Stomach smooth muscle (tissue), 2 donors: ENCODE results near the gene NUMBL.

Source experiments
- H3K27ac ChIP-seq: one replicate; pipeline ENCODE4 v1.7.0; 2013; ENCODE audit warnings: mild to moderate bottlenecking, low read length, inconsistent platforms
- H3K27me3 ChIP-seq, 2 donors: one replicate each; pipeline ENCODE4 v1.7.0; 2013; ENCODE audit warnings: low read length in 2 of 2; ENCODE audit not compliant: insufficient read depth in 2 of 2, control insufficient read depth in 1 of 2
- H3K36me3 ChIP-seq, 2 donors: one replicate each; pipeline ENCODE4 v1.7.0; 2013; ENCODE audit warnings: low read length in 2 of 2; ENCODE audit not compliant: control insufficient read depth in 2 of 2, insufficient read depth in 2 of 2
- H3K4me1 ChIP-seq: one replicate; pipeline ENCODE4 v1.7.0; 2013; ENCODE audit warnings: low read length; ENCODE audit not compliant: control insufficient read depth, insufficient read depth
- H3K4me3 ChIP-seq, 2 donors: one replicate each; pipeline ENCODE4 v1.7.0; 2013; ENCODE audit warnings: low read length in 2 of 2
- H3K9ac ChIP-seq, 2 donors: one replicate each; pipeline ENCODE4 v1.7.0; 2013; ENCODE audit warnings: low read length in 2 of 2, mild to moderate bottlenecking in 1 of 2
- H3K9me3 ChIP-seq, 2 donors: one replicate each; pipeline ENCODE4 v1.7.0; 2013; ENCODE audit warnings: low read length in 2 of 2; ENCODE audit not compliant: control insufficient read depth in 2 of 2
- donor health status: healthy.
- donor health status: Pancreatic carcinoma.

NUMBL gene

DNA sequence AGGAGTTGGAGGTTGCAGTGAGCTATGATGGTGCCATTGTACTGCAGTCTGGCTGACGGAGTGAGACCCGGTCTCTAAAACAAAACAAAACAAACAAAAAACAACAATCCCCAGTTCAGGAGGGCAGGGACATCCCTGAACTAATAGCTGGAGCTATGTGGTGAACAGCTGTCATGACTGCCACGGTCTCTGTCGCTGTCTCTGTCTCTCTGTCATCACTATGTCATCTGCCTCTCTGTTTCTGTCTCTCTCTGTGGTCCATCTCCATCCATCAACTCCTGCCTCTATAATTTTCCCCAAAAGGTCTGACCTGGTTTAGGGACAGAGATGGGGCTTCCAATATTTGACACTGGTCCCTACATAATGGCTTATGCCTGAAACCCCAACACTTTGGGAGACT lies 33.9 kb upstream of the NUMBL start:
- Histone ChIP-seq H3K9ac (no peak overlapping the region), H3K9me3 (no peaks in the 10 kb centered on the region), H3K27me3 (no peaks in the 10 kb centered on the region), H3K27ac (no peak overlapping the region), H3K4me3 (no peak overlapping the region), H3K4me1 (peaks cover 33% of the 10 kb centered on the region), H3K36me3 (peaks cover 28 to 38% of the 10 kb centered on the region in 2 donors)

DNA sequence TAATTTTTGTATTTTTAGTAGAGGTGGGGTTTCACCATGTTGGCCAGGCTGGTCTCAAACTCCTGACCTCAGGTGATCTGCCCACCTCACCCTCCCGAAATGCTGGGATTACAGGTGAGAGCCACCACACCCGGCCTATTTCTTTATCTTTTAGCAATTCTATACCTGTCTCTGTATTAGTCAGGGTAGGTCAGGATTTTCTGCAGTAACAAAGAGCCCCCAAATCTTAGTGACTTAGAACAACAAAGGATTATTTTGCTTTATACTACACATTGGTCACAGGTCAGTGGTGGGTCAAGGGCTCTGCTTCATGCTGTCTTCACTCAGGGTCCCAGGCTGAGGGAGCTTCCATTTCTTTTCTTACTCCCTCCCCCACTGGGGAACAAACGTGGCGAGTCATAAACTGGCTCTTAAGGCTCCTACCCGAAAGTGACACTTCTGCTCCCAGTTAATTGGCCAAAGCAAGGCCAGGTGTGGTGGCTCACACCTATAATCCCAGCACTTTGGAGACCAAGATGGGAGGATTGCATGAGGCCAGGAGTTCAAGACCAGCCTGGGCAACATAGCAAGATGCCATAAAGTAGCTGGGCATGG lies 33.3 kb upstream of the NUMBL start:
- no peak overlapping the region for H3K27ac ChIP-seq
- H3K9me3 ChIP-seq, result no peaks in the 10 kb centered on the region
- H3K4me3 ChIP-seq, result no peak overlapping the region
- H3K36me3 ChIP-seq, result peaks cover 26 to 35% of the 10 kb centered on the region in 2 donors
- no peak overlapping the region for H3K9ac ChIP-seq
- H3K27me3 ChIP-seq, result no peaks in the 10 kb centered on the region
- H3K4me1 ChIP-seq, result peaks cover 38% of the 10 kb centered on the region

DNA sequence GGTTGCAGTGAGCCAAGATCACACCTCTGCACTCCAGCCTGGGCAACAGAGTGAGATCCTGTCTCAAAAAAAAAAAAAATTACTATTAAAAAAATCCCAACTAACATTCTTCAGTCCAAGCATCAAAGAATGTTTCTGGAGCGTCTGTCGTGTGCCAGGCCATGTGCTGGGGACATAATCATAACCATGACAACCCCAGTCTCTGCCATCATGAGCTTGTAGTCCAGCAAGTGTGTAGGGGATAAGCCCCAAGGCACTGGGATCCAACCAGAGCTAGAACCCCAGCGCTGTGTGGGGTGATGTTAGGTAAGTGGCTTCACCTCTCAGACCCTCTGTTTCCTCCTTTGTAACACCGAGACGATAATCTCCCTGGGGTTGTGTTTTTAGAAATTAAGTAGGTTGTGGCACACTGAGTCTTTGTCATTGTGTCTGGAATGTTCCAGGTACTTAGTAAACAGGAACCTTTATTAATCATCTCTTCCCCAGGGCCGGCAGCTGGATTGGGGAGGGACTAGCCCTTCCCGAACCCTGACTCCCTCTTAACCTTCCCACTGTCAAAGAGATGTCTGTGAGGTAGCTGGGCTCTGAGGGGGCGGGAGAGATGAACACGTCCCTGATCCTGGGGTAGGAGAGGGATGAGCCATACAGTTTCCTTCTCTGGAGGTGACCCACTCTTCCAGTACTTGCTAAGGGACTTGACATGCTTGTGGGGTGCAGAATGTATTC lies 31.6 kb upstream of the NUMBL start:
- Histone ChIP-seq H3K4me3 (no peak overlapping the region), H3K27me3 (no peaks in the 10 kb centered on the region), H3K9ac (peak overlapping the region in 1 of 2 donors; percentile 21)

DNA sequence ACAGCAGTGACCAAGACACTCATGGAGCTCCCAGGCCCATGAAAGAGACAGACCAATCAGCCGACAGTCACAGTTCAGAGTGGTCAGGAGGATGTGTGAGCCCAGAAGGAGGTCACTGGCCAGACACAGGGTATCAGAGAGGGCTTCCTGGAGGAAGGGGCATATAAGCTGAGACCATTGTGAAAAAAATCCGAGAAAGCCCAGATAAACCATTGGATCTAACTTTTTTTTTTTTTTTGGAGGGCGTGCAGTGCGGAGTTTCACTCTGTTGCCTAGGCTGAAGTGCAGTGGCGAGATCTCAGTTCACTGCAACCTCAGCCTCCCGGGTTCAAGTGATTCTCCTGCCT lies 30.7 kb upstream of the NUMBL start:
- Histone ChIP-seq H3K4me1 (peaks cover 58% of the 10 kb centered on the region), H3K36me3 (peaks cover 16 to 19% of the 10 kb centered on the region in 2 donors), H3K9ac (peak overlapping the region; percentile 36 to 65), H3K4me3 (peak overlapping the region; percentile 3 to 97), H3K27ac (peak overlapping the region; percentile 80), H3K9me3 (no peaks in the 10 kb centered on the region), H3K27me3 (no peaks in the 10 kb centered on the region)

More for the DNA sequence above, 31.6 kb upstream of the NUMBL start:
- peaks cover 23 to 27% of the 10 kb centered on the region in 2 donors for H3K36me3 ChIP-seq
- H3K9me3 ChIP-seq, result no peaks in the 10 kb centered on the region
- H3K4me1 ChIP-seq, result peaks cover 55% of the 10 kb centered on the region
- no peak overlapping the region for H3K27ac ChIP-seq

- Histone ChIP-seq H3K27me3 (no peaks in the 10 kb centered on the region), H3K36me3 (peaks cover 7 to 9% of the 10 kb centered on the region in 2 donors), H3K9ac (peak overlapping the region in 1 of 2 donors; percentile 98), H3K4me3 (peak overlapping the region; percentile 97 to 99), H3K27ac (peak overlapping the region; percentile 100), H3K4me1 (peaks cover 67% of the 10 kb centered on the region), H3K9me3 (no peaks in the 10 kb centered on the region)
Observed at GRCh38 chr19:40719414-40719894, 29.0 kb upstream of the NUMBL start.

GRCh38 chr19:40718774-40719391 lies 28.4 kb upstream of the NUMBL start:
- Histone ChIP-seq H3K27me3 (no peaks in the 10 kb centered on the region), H3K4me3 (peak overlapping the region; percentile 97 to 99), H3K4me1 (peaks cover 67% of the 10 kb centered on the region), H3K9me3 (no peaks in the 10 kb centered on the region), H3K9ac (peak overlapping the region; percentile 97 to 98), H3K36me3 (peaks cover 2 to 4% of the 10 kb centered on the region in 2 donors), H3K27ac (peak overlapping the region; percentile 100)

- Histone ChIP-seq H3K36me3 (peaks cover 0 to 3% of the 10 kb centered on the region in 2 donors), H3K27me3 (no peaks in the 10 kb centered on the region), H3K27ac (peak overlapping the region; percentile 100), H3K4me3 (peak overlapping the region; percentile 97 to 99), H3K4me1 (peaks cover 67% of the 10 kb centered on the region), H3K9me3 (no peaks in the 10 kb centered on the region), H3K9ac (peak overlapping the region; percentile 97 to 98)
Observed at GRCh38 chr19:40717880-40718773, 27.7 kb upstream of the NUMBL start.

- peaks cover 67% of the 10 kb centered on the region for H3K4me1 ChIP-seq
- peaks cover 0 to 2% of the 10 kb centered on the region in 2 donors for H3K36me3 ChIP-seq
- H3K4me3 ChIP-seq, result peak overlapping the region; percentile 97 to 99
- no peaks in the 10 kb centered on the region for H3K9me3 ChIP-seq
- peak overlapping the region; percentile 97 to 98 for H3K9ac ChIP-seq
- H3K27me3 ChIP-seq, result no peaks in the 10 kb centered on the region
- peak overlapping the region; percentile 100 for H3K27ac ChIP-seq
Observed at GRCh38 chr19:40717325-40717879, 27.0 kb upstream of the NUMBL start.

GRCh38 chr19:40716482-40717324 lies 26.3 kb upstream of the NUMBL start, which contains the start of the genes COQ8B and ITPKC:
Gene COQ8B, minus strand, starts transcription at chr19:40716886. Its CDS starts 2,254 bp downstream, at chr19:40714632.
Gene ITPKC, plus strand, starts transcription at chr19:40717112. Its CDS starts 24 bp downstream, at chr19:40717136.
- Histone ChIP-seq H3K9ac (peak within 1 kb of the TSS; percentile 97 to 98), H3K4me3 (peak within 1 kb of the TSS; percentile 97 to 99), H3K27ac (peak within 1 kb of the TSS; percentile 100), H3K9me3 (no peaks in the 10 kb centered on the region), H3K36me3 (no peaks in the 10 kb centered on the region), H3K4me1 (peaks cover 62% of the 10 kb centered on the region), H3K27me3 (no peaks in the 10 kb centered on the region)
